IPS-18c (cell line): Measurements from ENCODE around the gene ACTL8.

Source experiments
- H3K4me3 ChIP-seq: 2 replicates; pipeline ENCODE4 v1.7.0; 2013; ENCODE audit warnings: low read depth, mild to moderate bottlenecking, low read length, moderate library complexity; ENCODE audit not compliant: insufficient read depth
- H3K9me3 ChIP-seq: one replicate; pipeline ENCODE4 v1.6.1; 2013; ENCODE audit warnings: mild to moderate bottlenecking, low read length, moderate library complexity; ENCODE audit not compliant: control insufficient read depth, insufficient read depth

ACTL8 gene

GRCh38 chr1:17846341-17846740 lies 91.2 kb downstream of the ACTL8 start:
- Histone ChIP-seq H3K9me3 (no peaks in the 10 kb centered on the region), H3K4me3 (no peak overlapping the region)

- no peaks in the 10 kb centered on the region for H3K9me3 ChIP-seq
- no peak overlapping the region for H3K4me3 ChIP-seq
Observed at GRCh38 chr1:17847111-17847510, 92.0 kb downstream of the ACTL8 start.

GRCh38 chr1:17849216-17849615 lies 94.1 kb downstream of the ACTL8 start:
- no peaks in the 10 kb centered on the region for H3K9me3 ChIP-seq
- no peak overlapping the region for H3K4me3 ChIP-seq

- Histone ChIP-seq H3K9me3 (no peaks in the 10 kb centered on the region), H3K4me3 (no peak overlapping the region)
Observed at GRCh38 chr1:17851056-17851455, 95.9 kb downstream of the ACTL8 start.

GRCh38 chr1:17852383-17852782 lies 97.2 kb downstream of the ACTL8 start:
- no peaks in the 10 kb centered on the region for H3K9me3 ChIP-seq
- no peak overlapping the region for H3K4me3 ChIP-seq

GRCh38 chr1:17853241-17853935 lies 98.3 kb downstream of the ACTL8 start:
- H3K4me3 ChIP-seq: no peak overlapping the region
- no peaks in the 10 kb centered on the region for H3K9me3 ChIP-seq

GRCh38 chr1:17856496-17857108 lies 101.5 kb downstream of the ACTL8 start:
- H3K9me3 ChIP-seq: no peaks in the 10 kb centered on the region
- no peak overlapping the region for H3K4me3 ChIP-seq

GRCh38 chr1:17857109-17857499 lies 102.0 kb downstream of the ACTL8 start:
- H3K4me3 ChIP-seq: no peak overlapping the region
- no peaks in the 10 kb centered on the region for H3K9me3 ChIP-seq

GRCh38 chr1:17857996-17858395 lies 102.9 kb downstream of the ACTL8 start:
- Histone ChIP-seq H3K9me3 (no peaks in the 10 kb centered on the region), H3K4me3 (no peak overlapping the region)

- no peaks in the 10 kb centered on the region for H3K9me3 ChIP-seq
- H3K4me3 ChIP-seq: no peak overlapping the region
Observed at GRCh38 chr1:17860812-17861211, 105.7 kb downstream of the ACTL8 start.

GRCh38 chr1:17861685-17862084 lies 106.6 kb downstream of the ACTL8 start:
- Histone ChIP-seq H3K9me3 (no peaks in the 10 kb centered on the region), H3K4me3 (no peak overlapping the region)

- Histone ChIP-seq H3K4me3 (no peak overlapping the region), H3K9me3 (no peaks in the 10 kb centered on the region)
Observed at GRCh38 chr1:17862121-17862520, 107.0 kb downstream of the ACTL8 start.

GRCh38 chr1:17865912-17866739 lies 111.0 kb downstream of the ACTL8 start:
- Histone ChIP-seq H3K4me3 (no peak overlapping the region), H3K9me3 (no peaks in the 10 kb centered on the region)

GRCh38 chr1:17866740-17867029 lies 111.6 kb downstream of the ACTL8 start:
- Histone ChIP-seq H3K9me3 (no peaks in the 10 kb centered on the region), H3K4me3 (no peak overlapping the region)

GRCh38 chr1:17867470-17867869 lies 112.3 kb downstream of the ACTL8 start:
- no peak overlapping the region for H3K4me3 ChIP-seq
- no peaks in the 10 kb centered on the region for H3K9me3 ChIP-seq

GRCh38 chr1:17869815-17870214 lies 114.7 kb downstream of the ACTL8 start:
- H3K4me3 ChIP-seq: no peak overlapping the region

GRCh38 chr1:17870679-17871078 lies 115.5 kb downstream of the ACTL8 start:
- Histone ChIP-seq H3K4me3 (no peak overlapping the region), H3K9me3 (no peaks in the 10 kb centered on the region)

More at GRCh38 chr1:17869815-17870214, 114.7 kb downstream of the ACTL8 start:
- H3K9me3 ChIP-seq: no peaks in the 10 kb centered on the region

- Histone ChIP-seq H3K9me3 (no peaks in the 10 kb centered on the region), H3K4me3 (no peak overlapping the region)
Observed at GRCh38 chr1:17873007-17873675, 118.0 kb downstream of the ACTL8 start.
